Gastrocnemius medialis (tissue), 4 donors: Measurements from ENCODE around the gene WDR76. TPM values are rescaled to one million over a fixed set of nuclear protein-coding genes. Genes with fewer than 3 reads are reported as not detected.

Source experiments
- ATAC-seq, 2 donors: fragments of 150-250 bp; one replicate each; pipeline ENCODE4 v1.9.1; 2016
- DNase-seq, 2 donors: peaks; one replicate each; pipeline ENCODE4 v3.0.0-alpha.2; 2019
- H3K27ac ChIP-seq, 4 donors: fragments of 200-600 bp; sonication (generic); 1 replicate in 1 of 4; 2 replicates in 3 of 4; pipeline ENCODE4 v1.5.1; 2016 to 2018; ENCODE audit warnings: mild to moderate bottlenecking in 2 of 4, moderate library complexity in 1 of 4
- H3K27me3 ChIP-seq, 3 donors: fragments of 200-600 bp; sonication (generic) in 2 of 3; 1 replicate in 1 of 3; 2 replicates in 2 of 3; pipeline versions ENCODE4 v1.5.1 to v1.6.0; 2016 to 2019; ENCODE audit warnings: mild to moderate bottlenecking in 1 of 3, moderate library complexity in 1 of 3
- H3K36me3 ChIP-seq, 2 donors: fragments of 200-600 bp; sonication (generic) in 1 of 2; one replicate each; pipeline ENCODE4 v1.5.1; 2017 to 2018
- H3K4me1 ChIP-seq, 2 donors: fragments of 200-600 bp; sonication (generic) in 1 of 2; one replicate each; pipeline ENCODE4 v1.5.1; 2016 to 2017; ENCODE audit warnings: mild to moderate bottlenecking in 2 of 2
- H3K4me3 ChIP-seq, 4 donors: fragments of 200-600 bp; sonication (generic) in 3 of 4; 1 replicate in 1 of 4; 2 replicates in 3 of 4; pipeline ENCODE4 v1.5.1; 2016 to 2019; ENCODE audit warnings: mild to moderate bottlenecking in 2 of 4
- H3K9me3 ChIP-seq, 3 donors: fragments of 200-600 bp; sonication (generic) in 2 of 3; 1 replicate in 1 of 3; 2 replicates in 2 of 3; pipeline ENCODE4 v1.5.1; 2016 to 2019
- CTCF ChIP-seq, 5 experiments: fragments of 450-650 bp in 3 of 5; fragments of 200-600 bp in 2 of 5; sonication (generic) in 2 of 5; IDR thresholded peaks in 4 of 5; conservative IDR thresholded peaks in 1 of 5; 1 replicate in 4 of 5; 2 replicates in 1 of 5; pipeline ENCODE4 v1.5.1; 2016 to 2019; ENCODE audit warnings: antibody characterized with exemption in 5 of 5, mild to moderate bottlenecking in 3 of 5, moderate library complexity in 3 of 5
- POLR2A ChIP-seq, 2 donors: fragments of 450-650 bp; IDR thresholded peaks; one replicate each; pipeline ENCODE4 v1.6.1; 2017; ENCODE audit warnings: antibody characterized with exemption in 2 of 2, mild to moderate bottlenecking in 2 of 2, moderate library complexity in 2 of 2
- in situ Hi-C, 4 donors: fragments of 200-750 bp; cut with MboI; loops; one replicate each; pipeline versions ENCODE4 v1.15.0 to v1.8.0; 2017; ENCODE audit warnings: low sequenced_read_pairs in 4 of 4
- intact Hi-C: fragments of 100-400 bp; cut with DNase I; formaldehyde crosslinking; loops from one replicate; pipeline ENCODE4 v1.15.1; 2023; ENCODE audit warnings: low total_unique reads
- total RNA-seq, 4 donors: library from RNA; depleted of rRNA; stranded (reverse); fragments of >200 nt; gene quantifications; one replicate each; pipeline versions ENCODE4 v1.1.0 to v1.2.3, GENCODE V29; 2016

Gene WDR76
- total RNA-seq, 4 donors from 2014 or later: 0.12 to 1.0 (median 0.37) TPM

GRCh38 chr15:43881944-43882343 is 55.1 kb downstream of the WDR76 start:
- Histone ChIP-seq H3K27me3 (no peaks in the 10 kb centered on the region), H3K4me3 (no peak overlapping the region), H3K36me3 (no peaks in the 10 kb centered on the region), H3K4me1 (no peaks in the 10 kb centered on the region), H3K27ac (no peak overlapping the region), H3K9me3 (no peaks in the 10 kb centered on the region)
- ATAC-seq: no peak
- in situ Hi-C loops: loop anchor here in 1 of 4 donors (25.0 kb wide), 1 partner anchor 330 kb away; no protein-coding TSS in a partner anchor
- DNase-seq: no peak
- TF ChIP-seq CTCF (IDR thresholded peaks at IDR 0.05 in 4 of 5, conservative IDR thresholded peaks at IDR 0.05 in 1 of 5) (no peak), POLR2A (IDR thresholded peaks at IDR 0.05) (no peak)
- intact Hi-C loops: no loop called here

GRCh38 chr15:43883571-43883970 is 56.8 kb downstream of the WDR76 start:
- DNase-seq (no peak), ATAC-seq (no peak)
- intact Hi-C loops: no loop called here
- Histone ChIP-seq H3K27me3 (no peaks in the 10 kb centered on the region), H3K4me1 (no peaks in the 10 kb centered on the region), H3K36me3 (no peaks in the 10 kb centered on the region), H3K4me3 (no peak overlapping the region), H3K27ac (no peak overlapping the region), H3K9me3 (no peaks in the 10 kb centered on the region)
- in situ Hi-C loops: loop anchor here in 1 of 4 donors (25.0 kb wide), 1 partner anchor 329 kb away; no protein-coding TSS in a partner anchor
- TF ChIP-seq CTCF (IDR thresholded peaks at IDR 0.05 in 4 of 5, conservative IDR thresholded peaks at IDR 0.05 in 1 of 5) (no peak), POLR2A (IDR thresholded peaks at IDR 0.05) (no peak)

GRCh38 chr15:43886558-43886957 is 59.8 kb downstream of the WDR76 start:
- intact Hi-C loops: no loop called here
- ATAC-seq: no peak
- Histone ChIP-seq H3K36me3 (no peaks in the 10 kb centered on the region), H3K27ac (no peak overlapping the region), H3K4me1 (no peaks in the 10 kb centered on the region), H3K4me3 (no peak overlapping the region), H3K9me3 (no peaks in the 10 kb centered on the region), H3K27me3 (no peaks in the 10 kb centered on the region)
- in situ Hi-C loops: loop anchor here in 1 of 4 donors (25.0 kb wide), 1 partner anchor 326 kb away; no protein-coding TSS in a partner anchor
- DNase-seq: no peak
- TF ChIP-seq CTCF (IDR thresholded peaks at IDR 0.05 in 4 of 5, conservative IDR thresholded peaks at IDR 0.05 in 1 of 5): no peak
- TF ChIP-seq POLR2A (IDR thresholded peaks at IDR 0.05): no peak

- no peaks in the 10 kb centered on the region for H3K4me1 ChIP-seq
- intact Hi-C loops: no loop called here
- H3K27ac ChIP-seq: no peak overlapping the region
- in situ Hi-C loops: loop anchor here in 1 of 4 donors (25.0 kb wide), 1 partner anchor 324 kb away; no protein-coding TSS in a partner anchor
- TF ChIP-seq CTCF (IDR thresholded peaks at IDR 0.05 in 4 of 5, conservative IDR thresholded peaks at IDR 0.05 in 1 of 5): no peak
- TF ChIP-seq POLR2A (IDR thresholded peaks at IDR 0.05): no peak
- no peaks in the 10 kb centered on the region for H3K36me3 ChIP-seq
- H3K9me3 ChIP-seq: no peaks in the 10 kb centered on the region
- no peak overlapping the region for H3K4me3 ChIP-seq
- no peak for ATAC-seq
- DNase-seq: no peak
- H3K27me3 ChIP-seq: no peaks in the 10 kb centered on the region
Measured at GRCh38 chr15:43887901-43888300, 61.1 kb downstream of the WDR76 start.

- Histone ChIP-seq H3K27me3 (no peaks in the 10 kb centered on the region), H3K36me3 (no peaks in the 10 kb centered on the region), H3K9me3 (no peaks in the 10 kb centered on the region), H3K27ac (no peak overlapping the region), H3K4me1 (no peaks in the 10 kb centered on the region), H3K4me3 (no peak overlapping the region)
- DNase-seq (no peak), ATAC-seq (no peak)
- intact Hi-C loops (no loop called here), in situ Hi-C loops (loop anchor here in 1 of 4 donors (25.0 kb wide), 1 partner anchor 323 kb away; no protein-coding TSS in a partner anchor)
- no peak for TF ChIP-seq CTCF (IDR thresholded peaks at IDR 0.05 in 4 of 5, conservative IDR thresholded peaks at IDR 0.05 in 1 of 5)
- no peak for TF ChIP-seq POLR2A (IDR thresholded peaks at IDR 0.05)
Measured at GRCh38 chr15:43889042-43889441, 62.2 kb downstream of the WDR76 start.
